SKM-1 (cell line): Measurements from ENCODE around the gene SS18L1.

ENCODE experiments used
- DNase-seq: peaks from one replicate; lab custom pipeline; 2025; ENCODE audit not compliant: unreplicated experiment; lab: John Stamatoyannopoulos, UW

Gene SS18L1

DNA sequence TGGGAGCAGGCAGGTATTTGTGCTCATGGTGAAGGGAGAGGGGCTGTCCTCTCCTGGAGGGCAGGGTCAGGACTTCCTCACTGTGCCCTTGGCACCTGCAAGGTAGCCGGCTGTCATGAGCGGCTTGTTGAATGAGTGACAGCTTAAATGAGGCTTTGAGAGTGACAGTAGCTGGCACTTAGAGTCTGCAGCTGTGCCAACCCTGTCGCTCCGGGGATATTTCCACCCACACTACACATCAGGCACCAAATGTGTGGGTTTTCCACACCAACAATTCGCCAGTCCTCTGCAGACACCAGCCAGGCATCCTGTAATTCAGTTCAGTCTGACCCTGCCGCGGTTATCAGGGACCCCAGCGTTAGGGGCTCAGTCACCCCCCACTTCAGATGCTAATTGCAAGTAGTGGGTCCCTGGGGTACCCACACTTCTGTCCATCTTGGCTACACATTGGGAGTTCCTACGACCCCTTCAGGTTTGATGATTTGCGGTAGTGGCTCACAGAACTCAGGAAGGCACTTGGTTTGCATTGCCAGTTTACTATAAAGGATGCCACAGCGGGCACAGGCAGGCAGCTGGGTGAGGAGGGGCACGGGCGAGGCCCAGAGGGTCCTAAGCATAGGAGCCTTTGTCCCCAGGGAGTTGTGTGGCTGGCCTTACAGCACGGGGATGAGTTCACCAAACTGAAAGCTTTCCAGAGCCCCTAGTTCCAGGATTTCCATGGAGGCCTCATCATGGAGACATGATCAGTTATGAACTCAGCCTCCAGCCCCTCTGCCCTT lies 48.4 kb downstream of the SS18L1 start:
- DNase-seq, result no peak

DNA sequence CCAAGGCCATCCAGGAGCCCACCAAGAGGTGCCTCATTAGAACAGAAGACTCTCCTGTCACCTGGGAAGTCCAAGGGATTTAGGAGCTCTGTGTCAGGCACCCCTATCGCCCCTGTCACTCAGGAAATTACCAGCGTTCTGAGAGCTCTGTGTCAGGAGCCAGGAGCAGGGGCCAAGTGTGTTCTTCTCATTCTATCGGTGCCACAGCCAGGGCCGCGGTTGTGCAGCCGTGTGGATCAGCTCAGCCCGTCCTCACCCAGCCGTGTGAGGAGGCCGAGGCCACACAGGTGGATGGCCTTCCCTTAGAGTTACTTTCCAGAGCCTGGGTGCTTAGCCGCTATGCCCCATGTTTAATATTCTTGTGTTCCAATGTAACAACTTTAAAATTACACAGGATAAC lies 49.1 kb downstream of the SS18L1 start:
- DNase-seq, result no peak

DNA sequence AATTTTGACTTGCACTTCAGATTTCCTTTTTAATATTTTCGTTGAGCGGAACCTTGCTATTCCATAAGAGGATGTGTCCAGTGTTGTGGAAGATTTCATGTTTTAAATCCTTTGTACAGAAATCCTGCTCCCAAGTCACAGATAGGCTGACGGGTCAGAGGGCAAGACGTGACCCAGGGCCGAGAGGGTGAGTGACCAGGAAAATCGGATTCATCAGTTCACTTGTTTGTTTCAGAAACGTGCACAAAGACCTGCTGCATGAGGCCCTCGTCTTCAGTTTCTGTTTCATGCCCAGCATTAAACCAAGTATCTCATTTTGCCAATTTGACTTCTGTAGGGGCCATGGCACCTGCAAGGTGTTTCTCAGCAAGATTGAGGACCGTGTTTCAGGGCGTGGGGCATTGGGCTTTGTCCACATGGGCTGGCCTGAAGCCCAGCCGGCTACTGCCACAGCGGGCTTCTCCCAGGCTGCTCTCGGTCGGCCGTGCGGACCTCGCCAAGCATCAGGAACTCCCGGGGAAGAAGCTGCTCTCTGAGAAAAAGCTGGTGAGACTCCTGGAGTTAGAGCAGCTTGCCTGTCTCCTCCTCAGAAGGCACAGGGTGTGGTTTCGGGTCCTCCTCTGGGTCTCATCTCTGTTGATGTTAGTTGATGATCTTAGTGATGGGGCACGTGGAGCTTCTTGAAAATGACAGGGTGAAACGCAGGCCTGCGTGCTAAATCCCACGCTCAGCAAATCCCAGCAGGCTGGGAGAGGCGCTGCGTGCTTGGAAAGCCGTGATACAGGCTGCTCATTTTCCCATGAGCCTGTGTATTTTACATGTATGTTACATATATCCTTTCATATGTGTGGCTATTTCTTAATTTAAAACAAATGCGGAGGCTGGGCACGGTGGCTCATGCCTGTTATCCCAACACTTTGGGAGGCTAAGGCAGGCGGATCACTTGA lies 49.8 kb downstream of the SS18L1 start:
- no peak for DNase-seq

- DNase-seq, result no peak
Observed at GRCh38 chr20:62195075-62195405, 51.5 kb downstream of the SS18L1 start.

DNA sequence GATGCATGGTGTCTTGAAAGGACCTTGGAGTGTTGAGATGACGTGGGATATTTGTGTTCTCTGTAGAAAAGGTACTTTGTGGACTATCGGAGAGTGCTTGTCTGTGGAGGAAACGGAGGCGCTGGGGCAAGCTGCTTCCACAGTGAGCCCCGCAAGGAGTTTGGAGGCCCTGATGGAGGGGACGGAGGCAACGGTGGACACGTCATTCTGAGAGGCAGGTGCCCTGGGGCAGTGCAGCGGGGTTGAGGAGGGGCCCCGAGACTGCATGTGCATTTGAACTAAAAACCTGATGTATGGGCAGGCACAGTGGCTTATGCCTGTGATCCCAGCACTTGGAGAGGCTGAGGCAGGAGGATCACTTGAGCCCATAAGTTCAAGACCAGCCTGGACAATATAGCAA lies 52.2 kb downstream of the SS18L1 start:
- no peak for DNase-seq

- no peak for DNase-seq
Observed at GRCh38 chr20:62196286-62196685, 52.7 kb downstream of the SS18L1 start.

GRCh38 chr20:62197311-62197710 lies 53.7 kb downstream of the SS18L1 start:
- no peak for DNase-seq

DNA sequence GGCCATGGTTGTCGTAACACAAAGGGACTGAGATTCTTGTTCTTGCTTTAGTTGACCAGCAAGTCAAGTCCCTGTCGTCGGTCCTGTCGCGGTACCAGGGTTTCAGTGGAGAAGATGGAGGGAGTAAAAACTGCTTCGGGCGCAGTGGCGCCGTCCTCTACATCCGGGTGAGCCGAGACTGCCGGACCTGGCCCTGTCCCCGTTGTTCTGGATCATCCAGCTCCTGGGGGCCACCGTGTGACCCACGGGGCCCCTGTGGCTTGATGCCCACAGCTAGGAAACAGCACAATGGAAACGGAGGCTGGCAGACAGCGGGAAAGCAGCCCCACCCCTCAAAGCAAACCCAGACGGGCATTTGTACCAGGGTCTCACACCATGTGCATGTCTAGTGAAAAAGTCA lies 54.2 kb downstream of the SS18L1 start:
- DNase-seq, result no peak

DNA sequence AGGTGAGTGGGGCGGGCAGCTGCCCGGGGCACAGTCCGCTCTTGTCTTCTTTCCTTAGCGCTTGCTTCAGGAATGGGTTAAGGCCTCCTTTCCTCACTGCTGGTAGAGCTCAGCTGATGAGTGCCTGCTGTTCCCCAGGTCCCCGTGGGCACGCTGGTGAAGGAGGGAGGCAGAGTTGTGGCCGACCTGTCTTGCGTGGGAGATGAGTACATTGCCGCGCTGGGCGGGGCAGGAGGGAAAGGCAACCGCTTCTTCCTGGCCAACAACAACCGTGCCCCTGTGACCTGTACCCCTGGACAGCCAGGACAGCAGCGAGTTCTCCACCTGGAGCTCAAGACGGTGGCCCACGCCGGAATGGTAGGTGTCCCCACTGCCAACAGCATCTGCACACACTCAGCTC lies 54.9 kb downstream of the SS18L1 start:
- no peak for DNase-seq

GRCh38 chr20:62198931-62199330 lies 55.4 kb downstream of the SS18L1 start:
- no peak for DNase-seq

DNA sequence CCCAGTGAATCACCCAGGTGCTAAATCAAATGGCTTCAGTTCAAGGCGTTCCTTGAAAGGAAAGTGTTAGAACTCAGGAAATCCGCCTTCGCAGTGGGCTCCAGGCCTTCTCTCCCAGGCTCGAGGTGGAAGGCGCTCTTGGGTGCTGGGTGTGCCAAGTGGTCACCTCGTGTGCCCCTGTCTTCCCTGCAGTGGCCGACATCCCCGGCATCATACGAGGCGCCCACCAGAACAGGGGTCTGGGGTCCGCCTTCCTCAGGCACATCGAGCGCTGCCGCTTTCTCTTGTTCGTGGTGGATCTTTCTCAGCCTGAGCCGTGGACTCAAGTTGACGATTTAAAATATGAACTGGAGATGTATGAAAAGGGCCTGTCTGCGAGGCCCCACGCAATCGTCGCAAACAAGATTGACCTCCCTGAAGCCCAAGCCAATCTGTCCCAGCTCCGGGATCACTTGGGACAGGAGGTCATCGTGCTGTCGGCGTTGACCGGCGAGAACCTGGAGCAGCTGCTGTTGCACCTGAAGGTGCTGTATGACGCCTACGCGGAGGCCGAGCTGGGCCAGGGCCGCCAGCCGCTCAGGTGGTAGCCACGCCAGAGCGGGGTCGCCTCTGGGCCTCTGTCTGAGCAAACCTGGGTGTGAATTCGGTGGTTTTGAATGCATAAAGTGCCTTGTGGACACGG lies 57.1 kb downstream of the SS18L1 start:
- DNase-seq, result no peak

- DNase-seq, result no peak
Observed at GRCh38 chr20:62201173-62202082, 57.9 kb downstream of the SS18L1 start.

DNA sequence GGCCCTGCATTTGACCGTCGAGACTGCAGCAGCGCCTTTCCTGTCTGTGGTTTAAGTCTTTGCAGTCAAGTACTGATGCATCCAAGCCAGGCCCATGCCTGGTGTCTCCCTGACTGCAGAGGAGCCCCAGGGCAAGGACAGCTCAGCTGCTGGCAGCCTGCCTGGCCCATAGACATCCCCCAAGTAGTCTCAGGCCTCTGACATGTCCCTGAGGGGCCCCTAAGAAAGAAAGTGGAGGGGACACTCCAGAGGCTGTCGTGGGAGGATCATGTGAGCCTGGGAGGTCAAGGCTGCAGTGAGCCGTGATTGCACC lies 58.5 kb downstream of the SS18L1 start:
- no peak for DNase-seq

GRCh38 chr20:62202676-62203377 lies 59.3 kb downstream of the SS18L1 start:
- no peak for DNase-seq

GRCh38 chr20:62203378-62204030 lies 59.9 kb downstream of the SS18L1 start:
- no peak for DNase-seq

DNA sequence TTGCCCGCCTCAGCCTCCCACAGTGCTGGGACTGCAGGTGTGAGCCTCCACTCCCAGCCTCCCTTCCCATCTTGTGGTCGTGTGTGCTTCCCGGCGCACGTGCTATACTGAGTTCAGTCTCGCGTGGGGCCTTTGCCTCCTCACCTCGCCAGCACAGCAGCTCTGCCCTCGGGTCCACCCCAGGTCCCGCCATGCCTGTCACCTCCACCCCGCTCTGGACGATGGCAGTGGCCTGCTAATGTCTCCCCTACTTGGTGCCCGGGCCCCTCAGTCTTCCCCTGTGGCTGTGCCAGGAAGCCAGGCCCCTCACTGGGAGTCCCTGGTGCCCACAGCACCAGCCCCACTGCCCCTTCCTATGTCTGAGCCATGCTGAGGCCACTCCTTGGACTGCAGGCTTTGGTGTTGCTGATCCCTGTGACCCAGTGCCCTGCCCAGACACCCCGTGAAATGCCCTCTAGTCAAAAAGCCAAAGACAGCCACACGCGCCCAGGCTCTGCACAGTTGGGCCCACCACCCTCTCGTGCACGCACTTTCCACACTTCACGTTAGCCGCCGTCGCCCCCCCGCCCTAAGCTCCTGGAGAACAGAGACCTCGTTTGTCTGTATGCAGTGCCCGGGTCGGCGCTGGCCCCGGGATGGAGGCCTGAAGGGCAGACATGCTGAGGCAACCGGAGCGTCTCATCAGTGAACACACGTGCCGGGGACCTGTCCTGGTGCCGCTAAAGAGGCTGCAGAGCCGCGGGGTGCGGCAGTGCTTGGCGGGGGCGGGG lies 62.2 kb downstream of the SS18L1 start:
- no peak for DNase-seq

- no peak for DNase-seq
Observed at GRCh38 chr20:62206388-62206775, 62.8 kb downstream of the SS18L1 start.

DNA sequence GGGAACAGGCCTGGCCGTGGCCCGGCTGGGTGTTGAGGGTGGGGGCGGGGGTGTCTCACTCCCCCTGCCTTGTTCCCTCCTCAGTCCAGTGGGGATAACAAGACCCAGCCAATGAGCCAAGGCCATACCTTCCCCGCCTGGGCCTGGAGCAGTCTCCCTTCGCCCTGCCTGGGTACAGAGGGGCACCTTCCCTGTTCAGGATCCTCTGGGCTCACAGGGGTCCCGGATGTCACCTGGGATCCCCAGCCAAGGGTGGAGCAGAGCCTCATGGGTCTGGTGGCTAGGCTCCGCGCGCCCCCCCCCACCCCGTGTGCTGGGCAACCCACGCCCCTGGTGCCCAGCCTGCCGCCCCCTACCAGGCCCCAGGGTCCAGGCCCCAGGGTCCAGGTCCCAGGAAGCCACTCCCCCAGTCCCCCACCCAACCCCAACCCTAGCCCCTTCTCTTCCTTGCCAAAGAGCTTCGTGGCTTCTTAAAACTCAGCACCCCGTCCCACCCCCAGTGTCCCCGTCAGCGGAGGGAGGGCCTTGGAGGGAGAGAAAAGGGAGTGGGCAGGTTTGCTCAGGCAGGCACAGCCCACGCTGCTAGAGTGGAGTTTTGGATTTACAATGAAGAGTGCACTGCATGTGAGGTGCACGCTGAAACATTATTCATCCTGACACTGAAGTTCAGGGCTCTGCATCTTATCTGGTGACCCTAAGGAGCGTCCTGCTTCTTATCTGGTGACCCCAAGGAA lies 64.7 kb downstream of the SS18L1 start:
- DNase-seq, result no peak
